Measurements from ENCODE around the gene ABHD6. TPM values are rescaled to one million over a fixed set of nuclear protein-coding genes. Genes with fewer than 3 reads are reported as not detected.
"Not testable (repeated sequence)": the region's sequence is repeated elsewhere in the genome, so short reads cannot be mapped to it uniquely, and the experiment has no call there.

The ABHD6 gene
- polyA plus RNA-seq, 3 donors = 7.3 to 11.6 (median 9.0) TPM

DNA sequence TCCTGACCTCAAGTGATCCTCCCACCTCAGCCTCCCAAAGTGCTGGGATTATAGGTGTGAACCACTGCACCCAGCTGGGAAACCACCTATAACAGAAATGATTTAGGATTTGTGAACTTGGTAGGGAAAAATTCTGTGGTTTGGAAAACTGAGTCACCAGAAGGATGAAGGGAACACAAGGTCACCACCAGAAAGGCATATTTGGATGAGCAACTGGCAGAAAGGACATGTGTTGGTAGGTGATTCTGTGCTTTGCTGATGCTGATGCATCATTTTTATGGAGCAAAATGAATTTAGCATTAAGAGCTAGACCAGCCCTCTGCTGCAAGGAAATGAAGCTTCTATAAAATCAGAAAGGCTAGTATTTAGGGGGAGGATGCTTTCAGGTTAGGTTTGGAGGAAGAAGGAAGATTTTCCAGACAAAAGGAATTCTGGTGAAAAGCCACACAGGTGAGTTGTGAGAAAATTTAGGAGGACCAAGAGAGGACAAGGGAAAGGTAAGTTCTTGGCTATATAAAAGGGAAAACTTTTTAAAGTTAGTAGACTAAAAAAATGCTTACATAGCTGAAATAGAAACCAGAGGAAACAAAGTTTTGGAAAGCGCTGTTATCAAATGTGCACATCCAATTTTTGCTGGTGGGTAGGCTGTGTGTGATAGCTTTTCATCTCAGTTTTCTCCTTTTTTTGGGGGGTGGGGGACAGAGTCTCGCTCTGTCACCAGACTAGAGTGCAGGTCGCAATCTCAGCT is 98.7 kb downstream of the ABHD6 start:
- H2AFZ ChIP-seq (ENCODE audit: insufficient read depth, low read depth, low read length, poor library complexity, severe bottlenecking) = no peak overlapping the region
- H3K4me3 ChIP-seq (replicated peaks in 1 of 3; ENCODE audit: low read depth in 2 of 3, low read length in 3 of 3) = peak overlapping the region in 1 of 3 experiments; percentile 11
- peaks cover 81% of the 10 kb centered on the region for H3K79me2 ChIP-seq (ENCODE audit: insufficient read depth, low read length)
- Mint-ChIP-seq H3K27ac (peak overlapping the region; percentile 90 to 100 (median 97)), H3K9me3 (no peaks in the 10 kb centered on the region), H3K27me3 (ENCODE audit: low read depth in 3 of 3) (peaks cover 0 to 3% (median 2%) of the 10 kb centered on the region in 3 donors), H3K36me3 (peaks cover 18 to 24% of the 10 kb centered on the region in 2 donors), H3K4me3 (no peak overlapping the region), H3K4me1 (peaks cover 54% of the 10 kb centered on the region)
- peaks cover 6 to 14% of the 10 kb centered on the region in 2 donors for H3K36me3 ChIP-seq (replicated peaks in 1 of 2; ENCODE audit: control insufficient read depth in 1 of 2, insufficient read depth in 2 of 2, low read length in 2 of 2)
- no peaks in the 10 kb centered on the region for H3K27me3 ChIP-seq (ENCODE audit: control insufficient read depth in 2 of 2, insufficient read depth in 2 of 2, low read length in 2 of 2)
- H3K4me2 ChIP-seq (replicated peaks; ENCODE audit: extremely low read depth, low read length, poor library complexity, severe bottlenecking) = peak overlapping the region; percentile 80
- H4K20me1 ChIP-seq (ENCODE audit: insufficient read depth, low read length) = peaks cover 11% of the 10 kb centered on the region
- no peaks in the 10 kb centered on the region for H3K9me3 ChIP-seq (replicated peaks in 1 of 2; ENCODE audit: control insufficient read depth in 1 of 2, insufficient read depth in 1 of 2, low read length in 2 of 2)
- no CpG with 5 or more reads among the region's 3 CpGs for WGBS (ENCODE audit: insufficient coverage)
- no peak overlapping the region for H3K9ac ChIP-seq (ENCODE audit: insufficient read depth, low read length, poor library complexity, severe bottlenecking)
- intact Hi-C loops (cut with micrococcal nuclease) = loop anchor here (2.0 to 10.0 kb wide), 3 partner anchors 14 to 352 kb away; partner anchors contain the start of gene KCTD6 (in 1 of the 2)
- TF ChIP-seq, protein P1, sequence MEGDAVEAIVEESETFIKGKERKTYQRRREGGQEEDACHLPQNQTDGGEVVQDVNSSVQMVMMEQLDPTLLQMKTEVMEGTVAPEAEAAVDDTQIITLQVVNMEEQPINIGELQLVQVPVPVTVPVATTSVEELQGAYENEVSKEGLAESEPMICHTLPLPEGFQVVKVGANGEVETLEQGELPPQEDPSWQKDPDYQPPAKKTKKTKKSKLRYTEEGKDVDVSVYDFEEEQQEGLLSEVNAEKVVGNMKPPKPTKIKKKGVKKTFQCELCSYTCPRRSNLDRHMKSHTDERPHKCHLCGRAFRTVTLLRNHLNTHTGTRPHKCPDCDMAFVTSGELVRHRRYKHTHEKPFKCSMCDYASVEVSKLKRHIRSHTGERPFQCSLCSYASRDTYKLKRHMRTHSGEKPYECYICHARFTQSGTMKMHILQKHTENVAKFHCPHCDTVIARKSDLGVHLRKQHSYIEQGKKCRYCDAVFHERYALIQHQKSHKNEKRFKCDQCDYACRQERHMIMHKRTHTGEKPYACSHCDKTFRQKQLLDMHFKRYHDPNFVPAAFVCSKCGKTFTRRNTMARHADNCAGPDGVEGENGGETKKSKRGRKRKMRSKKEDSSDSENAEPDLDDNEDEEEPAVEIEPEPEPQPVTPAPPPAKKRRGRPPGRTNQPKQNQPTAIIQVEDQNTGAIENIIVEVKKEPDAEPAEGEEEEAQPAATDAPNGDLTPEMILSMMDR (IDR thresholded peaks at IDR 0.05) = no peak
- peak in 1 of 3 donors; percentile 72 for DNase-seq
- peaks cover 44% of the 10 kb centered on the region in 2 donors for H3K4me1 ChIP-seq (ENCODE audit: control insufficient read depth in 1 of 2, insufficient read depth in 2 of 2, low read length in 2 of 2)
- H3K27ac ChIP-seq (ENCODE audit: low read depth in 1 of 2, low read length in 2 of 2) = peak overlapping the region; percentile 51 to 94

DNA sequence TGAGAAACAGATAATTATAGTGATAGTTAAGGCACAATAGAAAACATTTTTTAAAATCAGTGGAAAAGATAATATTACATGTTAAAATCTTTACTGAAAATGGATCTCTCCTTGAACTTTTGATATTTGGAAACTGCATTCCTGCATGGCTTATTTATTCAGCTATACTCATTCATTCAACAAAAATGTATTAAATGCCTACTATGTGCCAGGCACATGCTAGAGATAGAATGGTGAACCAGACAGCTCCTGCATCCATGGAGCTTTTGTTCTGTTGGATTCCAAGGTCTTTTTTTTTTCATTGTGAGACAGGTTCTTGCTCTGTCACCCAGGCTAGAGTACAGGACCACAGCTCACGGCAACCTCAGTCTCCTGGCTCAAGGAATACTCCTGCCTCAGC is 99.6 kb downstream of the ABHD6 start:
- intact Hi-C loops (cut with micrococcal nuclease) = loop anchor here (2.0 to 10.0 kb wide), 3 partner anchors 14 to 352 kb away; partner anchors contain the start of gene KCTD6 (in 1 of the 2)
- WGBS (ENCODE audit: insufficient coverage) = no CpG with 5 or more reads among the region's 1 CpG
- Mint-ChIP-seq H3K27me3 (ENCODE audit: low read depth in 3 of 3) (peaks cover 0 to 3% (median 0%) of the 10 kb centered on the region in 3 donors), H3K27ac (peak overlapping the region in 6 of 7 donors; percentile 65 to 100 (median 89)), H3K36me3 (peaks cover 22 to 31% of the 10 kb centered on the region in 2 donors), H3K9me3 (no peaks in the 10 kb centered on the region), H3K4me3 (no peak overlapping the region), H3K4me1 (peaks cover 50% of the 10 kb centered on the region)
- no peak for DNase-seq
- Histone ChIP-seq H3K27me3 (ENCODE audit: control insufficient read depth in 2 of 2, insufficient read depth in 2 of 2, low read length in 2 of 2) (no peaks in the 10 kb centered on the region), H2AFZ (ENCODE audit: insufficient read depth, low read depth, low read length, poor library complexity, severe bottlenecking) (no peak overlapping the region), H3K36me3 (replicated peaks in 1 of 2; ENCODE audit: control insufficient read depth in 1 of 2, insufficient read depth in 2 of 2, low read length in 2 of 2) (peaks cover 8 to 22% of the 10 kb centered on the region in 2 donors), H3K79me2 (ENCODE audit: insufficient read depth, low read length) (peaks cover 89% of the 10 kb centered on the region), H3K27ac (ENCODE audit: low read depth in 1 of 2, low read length in 2 of 2) (peak overlapping the region in 1 of 2 donors; percentile 94), H3K4me1 (ENCODE audit: control insufficient read depth in 1 of 2, insufficient read depth in 2 of 2, low read length in 2 of 2) (peaks cover 41 to 42% of the 10 kb centered on the region in 2 donors), H3K9me3 (replicated peaks in 1 of 2; ENCODE audit: control insufficient read depth in 1 of 2, insufficient read depth in 1 of 2, low read length in 2 of 2) (no peaks in the 10 kb centered on the region), H4K20me1 (ENCODE audit: insufficient read depth, low read length) (peaks cover 12% of the 10 kb centered on the region), H3K4me2 (replicated peaks; ENCODE audit: extremely low read depth, low read length, poor library complexity, severe bottlenecking) (no peak overlapping the region), H3K4me3 (replicated peaks in 1 of 3; ENCODE audit: low read depth in 2 of 3, low read length in 3 of 3) (no peak overlapping the region), H3K9ac (ENCODE audit: insufficient read depth, low read length, poor library complexity, severe bottlenecking) (no peak overlapping the region)
- TF ChIP-seq, protein P1 (IDR thresholded peaks at IDR 0.05) = no peak

DNA sequence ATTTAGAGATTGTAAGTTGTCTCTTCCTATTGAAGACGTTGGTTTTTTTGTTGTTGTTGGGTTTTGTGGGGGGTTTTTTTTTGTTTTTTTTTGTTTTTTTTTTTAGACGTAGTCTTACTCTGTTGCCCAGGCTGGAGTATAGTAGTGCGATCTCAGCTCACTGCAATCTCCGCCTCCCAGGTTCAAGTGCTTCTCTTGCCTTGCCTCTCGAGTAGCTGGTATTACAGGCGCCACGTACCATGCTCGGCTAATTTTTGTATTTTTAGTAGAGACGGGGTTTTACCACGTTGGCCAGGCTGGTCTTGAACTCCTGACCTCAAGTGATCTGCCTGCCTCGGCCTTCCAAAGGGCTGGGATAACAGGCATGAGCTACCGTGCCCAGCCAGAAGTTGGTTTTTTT is 101.6 kb downstream of the ABHD6 start:
- peaks cover 16 to 40% of the 10 kb centered on the region in 2 donors for H3K36me3 ChIP-seq (replicated peaks in 1 of 2; ENCODE audit: control insufficient read depth in 1 of 2, insufficient read depth in 2 of 2, low read length in 2 of 2)
- H3K9me3 Mint-ChIP-seq; H3K9me3 ChIP-seq (replicated peaks in 1 of 2; ENCODE audit: control insufficient read depth in 1 of 2, insufficient read depth in 1 of 2, low read length in 2 of 2); H3K27ac ChIP-seq (ENCODE audit: low read depth in 1 of 2, low read length in 2 of 2); DNase-seq; H3K27me3 ChIP-seq (ENCODE audit: control insufficient read depth in 2 of 2, insufficient read depth in 2 of 2, low read length in 2 of 2); H3K9ac ChIP-seq (ENCODE audit: insufficient read depth, low read length, poor library complexity, severe bottlenecking); H3K27me3 Mint-ChIP-seq (ENCODE audit: low read depth in 3 of 3); H3K4me2 ChIP-seq (replicated peaks; ENCODE audit: extremely low read depth, low read length, poor library complexity, severe bottlenecking); H3K4me3 ChIP-seq (replicated peaks in 1 of 3; ENCODE audit: low read depth in 2 of 3, low read length in 3 of 3); H3K4me3 Mint-ChIP-seq; H2AFZ ChIP-seq (ENCODE audit: insufficient read depth, low read depth, low read length, poor library complexity, severe bottlenecking): not testable (repeated sequence)
- peaks cover 29 to 34% of the 10 kb centered on the region in 2 donors for H3K4me1 ChIP-seq (ENCODE audit: control insufficient read depth in 1 of 2, insufficient read depth in 2 of 2, low read length in 2 of 2)
- intact Hi-C loops (cut with micrococcal nuclease) = loop anchor here (10.0 kb wide), 2 partner anchors 156 to 354 kb away; partner anchors contain the start of gene KCTD6 (in 1 of the 2)
- peaks cover 90% of the 10 kb centered on the region for H3K79me2 ChIP-seq (ENCODE audit: insufficient read depth, low read length)
- WGBS (ENCODE audit: insufficient coverage) = 72% methylated on average over 2 of the region's 12 CpGs
- Mint-ChIP-seq H3K27ac (peak overlapping the region in 4 of 7 donors; percentile 40 to 65 (median 42)), H3K4me1 (peaks cover 41% of the 10 kb centered on the region), H3K36me3 (peaks cover 36 to 47% of the 10 kb centered on the region in 2 donors)
- peaks cover 30% of the 10 kb centered on the region for H4K20me1 ChIP-seq (ENCODE audit: insufficient read depth, low read length)

All from CD14-positive monocyte (primary cell).